Stimulated activated CD8-positive, alpha-beta memory T cell treated with anti-CD3 and anti-CD28 coated beads, Interleukin-15, amount 100 ng/mL, for 4 hours (primary cell): Measurements from ENCODE around the gene YIPF3.
"Not testable (repeated sequence)": the region's sequence is repeated elsewhere in the genome, so short reads cannot be mapped to it uniquely, and the experiment has no call there.

Experiments
- DNase-seq, 2 donors: peaks; one replicate each; pipeline ENCODE4 v3.0.0-alpha.2; 2020; ENCODE audit warnings: low read depth in 2 of 2

YIPF3 gene

GRCh38 chr6:43509984-43510826, 6.5 kb downstream of the YIPF3 start, which contains the start of gene LRRC73:
TSS of gene LRRC73 (minus strand) at chr6:43510346. CDS start at chr6:43509785, 561 bp downstream.
- peak; percentile 44 to 63 for DNase-seq

GRCh38 chr6:43509142-43509983, 7.4 kb downstream of the YIPF3 start:
- no peak for DNase-seq

- DNase-seq = no peak
These were observed 8.1 kb downstream of the YIPF3 start for GRCh38 chr6:43508481-43509141.

- DNase-seq = peak in 1 of 2 donors; percentile 57
These were observed 9.9 kb downstream of the YIPF3 start for GRCh38 chr6:43506667-43507471.

- DNase-seq = no peak
These were observed 10.6 kb downstream of the YIPF3 start for GRCh38 chr6:43506171-43506570.

- DNase-seq = no peak
These were observed 11.0 kb downstream of the YIPF3 start for GRCh38 chr6:43505718-43506117.

GRCh38 chr6:43504756-43505593, 11.8 kb downstream of the YIPF3 start:
- no peak for DNase-seq

- no peak for DNase-seq
These were observed 13.3 kb downstream of the YIPF3 start for GRCh38 chr6:43503443-43503842.

- DNase-seq = no peak
These were observed 14.1 kb downstream of the YIPF3 start for GRCh38 chr6:43502666-43503065.

- no peak for DNase-seq
These were observed 15.8 kb downstream of the YIPF3 start for GRCh38 chr6:43500921-43501320.

- DNase-seq = no peak
These were observed 17.5 kb downstream of the YIPF3 start for GRCh38 chr6:43499028-43499815.

- DNase-seq = not testable (repeated sequence)
These were observed 18.4 kb downstream of the YIPF3 start for GRCh38 chr6:43498291-43498690.

GRCh38 chr6:43497689-43498088, 19.0 kb downstream of the YIPF3 start:
- DNase-seq = no peak

GRCh38 chr6:43497129-43497396, 19.7 kb downstream of the YIPF3 start:
- DNase-seq = no peak

GRCh38 chr6:43496370-43497128, 20.2 kb downstream of the YIPF3 start:
- no peak for DNase-seq

GRCh38 chr6:43495409-43495941, 21.3 kb downstream of the YIPF3 start:
- no peak for DNase-seq

- no peak for DNase-seq
These were observed 22.0 kb downstream of the YIPF3 start for GRCh38 chr6:43494766-43495165.

GRCh38 chr6:43494321-43494720, 22.4 kb downstream of the YIPF3 start:
- DNase-seq = no peak

- DNase-seq = no peak
These were observed 22.9 kb downstream of the YIPF3 start for GRCh38 chr6:43493833-43494232.
